Activated gamma-delta T cell treated with Interleukin-2 at 50 U/mL for 16 hours (primary cell): ENCODE data around the gene CCDC63.
"Not testable (repeated sequence)": the region's sequence is repeated elsewhere in the genome, so short reads cannot be mapped to it uniquely, and the experiment has no call there.

Experiments used
- DNase-seq: peaks from one replicate; pipeline ENCODE4 v3.0.0-alpha.2; 2020

Gene CCDC63

GRCh38 chr12:110844551-110845338, 2.0 kb upstream of the CCDC63 start:
- DNase-seq = no peak

DNA sequence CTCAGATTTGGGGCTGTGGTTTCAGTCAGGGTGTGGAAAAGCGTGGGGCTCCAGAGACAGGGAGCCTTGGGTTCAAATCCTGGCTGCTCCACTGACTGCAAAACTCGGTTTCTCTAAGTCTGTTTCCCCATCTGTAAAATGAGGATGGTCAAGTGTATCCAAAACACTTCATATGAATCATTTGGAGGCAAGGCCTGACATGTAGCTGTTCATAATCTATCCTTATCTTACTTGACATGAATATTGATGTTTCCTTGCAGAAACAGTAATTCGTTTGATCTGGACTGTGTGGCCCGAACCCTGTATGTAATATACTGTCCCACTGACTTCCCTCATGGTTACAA, 1.5 kb upstream of the CCDC63 start:
- no peak for DNase-seq

GRCh38 chr12:110848314-110848923, 1.6 kb downstream of the CCDC63 start:
- DNase-seq = no peak

- DNase-seq = no peak
Observed at GRCh38 chr12:110849221-110849620, 2.4 kb downstream of the CCDC63 start.

DNA sequence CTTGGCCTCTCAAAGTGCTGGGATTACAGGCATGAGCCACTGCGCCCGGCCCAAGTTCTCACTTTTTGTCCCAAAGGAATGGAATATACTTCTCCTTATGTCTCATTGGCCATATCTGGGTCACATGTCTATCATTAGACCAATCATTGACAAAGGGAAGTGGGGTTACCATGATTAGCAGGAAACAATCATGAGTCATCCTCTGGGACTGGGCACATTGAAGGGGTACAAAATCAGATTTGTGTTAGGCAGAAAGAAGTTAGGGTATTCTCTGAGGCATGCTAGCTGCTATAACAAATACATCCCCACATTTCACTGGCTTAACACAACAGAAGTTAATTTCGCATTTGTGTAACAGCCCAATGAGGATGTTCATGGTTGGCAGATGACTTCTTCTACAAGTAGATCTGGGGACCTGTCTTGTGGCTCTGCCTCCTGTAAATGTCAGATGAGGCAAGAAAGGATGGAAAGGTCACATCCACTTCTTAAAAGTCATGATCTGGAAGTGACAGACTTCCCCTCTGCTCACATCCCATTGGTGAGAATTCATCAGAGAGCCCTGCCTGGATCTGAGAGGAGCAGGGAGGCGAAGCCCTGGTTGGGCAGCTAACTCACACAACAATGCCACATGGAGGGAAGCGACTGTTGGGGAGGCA, 3.1 kb downstream of the CCDC63 start:
- no peak for DNase-seq

DNA sequence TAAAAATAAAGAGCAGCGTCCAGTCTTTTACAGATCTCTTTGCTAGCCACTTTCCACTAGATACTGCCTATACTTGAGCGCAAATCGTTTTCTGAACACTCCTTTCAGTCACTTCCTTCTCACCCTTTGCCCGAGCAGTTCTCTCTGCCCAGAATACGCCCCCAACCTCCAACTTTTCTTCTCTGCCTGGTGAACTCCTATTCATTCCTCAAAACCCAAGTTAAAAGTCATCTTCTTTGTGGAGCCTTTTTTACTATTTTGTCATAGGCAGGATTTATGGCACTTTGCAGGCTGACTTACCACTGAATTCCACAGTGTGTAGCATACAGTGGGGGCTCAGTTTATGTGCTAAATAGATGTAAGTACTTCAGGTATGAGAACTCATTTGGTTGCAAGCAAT, 4.0 kb downstream of the CCDC63 start:
- no peak for DNase-seq

- no peak for DNase-seq
Observed at GRCh38 chr12:110853836-110854235, 7.0 kb downstream of the CCDC63 start.

DNA sequence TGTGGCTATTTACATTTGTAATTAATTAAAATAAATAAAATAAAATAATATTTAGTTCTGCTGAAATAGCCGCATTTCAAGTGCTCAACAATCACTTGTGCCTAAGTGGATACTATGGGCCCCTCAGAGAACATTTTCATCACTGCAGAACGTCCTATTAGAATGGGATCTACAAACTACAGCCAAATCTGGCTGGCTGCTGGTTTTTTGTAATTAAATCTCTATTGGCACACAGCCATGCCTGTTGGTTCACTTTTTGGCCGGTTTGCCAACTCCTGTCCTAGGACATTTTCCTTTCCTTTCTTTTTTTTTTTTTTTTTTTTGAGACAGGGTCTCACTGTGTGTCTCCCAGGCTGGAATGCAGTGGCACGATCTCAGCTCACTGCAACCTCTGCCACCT, 9.8 kb downstream of the CCDC63 start:
- no peak for DNase-seq

- no peak for DNase-seq
Observed at GRCh38 chr12:110857528-110857927, 10.7 kb downstream of the CCDC63 start.

GRCh38 chr12:110857954-110858353, 11.2 kb downstream of the CCDC63 start:
- not testable (repeated sequence) for DNase-seq

DNA sequence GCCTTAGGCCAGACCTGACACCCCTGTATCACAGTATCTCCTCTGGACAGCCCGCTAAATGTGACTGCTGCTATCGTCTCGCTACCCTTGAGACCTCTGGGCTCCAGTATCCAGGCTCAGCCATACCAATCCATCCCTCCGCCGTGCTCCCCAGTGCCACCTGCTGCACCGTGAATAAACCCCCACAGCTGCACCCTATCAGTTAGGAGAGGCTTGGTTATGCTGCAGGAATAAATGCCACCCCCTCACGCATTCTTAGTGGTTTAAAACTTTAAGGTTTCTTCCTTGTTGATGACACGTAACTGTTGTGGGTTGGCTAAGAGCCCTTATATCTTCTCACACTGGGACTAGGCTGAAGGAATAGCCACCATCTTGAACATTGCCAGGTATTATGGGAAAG, 12.1 kb downstream of the CCDC63 start:
- DNase-seq = no peak

DNA sequence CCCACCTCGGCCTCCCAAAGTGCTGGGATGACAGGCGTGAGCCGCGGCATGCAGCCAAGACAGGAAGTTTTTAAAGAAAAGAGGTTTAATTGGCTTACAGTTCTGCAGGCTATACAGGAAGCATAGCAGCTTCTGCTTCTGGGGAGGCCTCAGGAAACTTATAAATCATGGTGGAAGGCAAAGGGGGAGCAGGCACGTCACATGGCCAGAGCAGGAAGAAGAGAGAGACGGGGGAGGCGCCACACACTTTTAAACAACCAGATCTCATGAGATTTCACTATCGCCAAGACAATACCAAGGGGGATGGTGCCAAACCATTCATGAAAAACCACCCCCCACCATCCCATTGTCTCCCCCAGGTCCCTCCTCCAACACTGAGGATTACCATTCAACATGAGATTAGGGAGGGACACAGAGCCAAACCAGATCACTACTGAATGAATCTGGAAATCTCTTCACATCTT, 14.1 kb downstream of the CCDC63 start:
- no peak for DNase-seq

GRCh38 chr12:110861729-110862128, 14.9 kb downstream of the CCDC63 start:
- no peak for DNase-seq

GRCh38 chr12:110862329-110862728, 15.5 kb downstream of the CCDC63 start:
- DNase-seq = no peak

- DNase-seq = no peak
Observed at GRCh38 chr12:110863161-110863560, 16.4 kb downstream of the CCDC63 start.

DNA sequence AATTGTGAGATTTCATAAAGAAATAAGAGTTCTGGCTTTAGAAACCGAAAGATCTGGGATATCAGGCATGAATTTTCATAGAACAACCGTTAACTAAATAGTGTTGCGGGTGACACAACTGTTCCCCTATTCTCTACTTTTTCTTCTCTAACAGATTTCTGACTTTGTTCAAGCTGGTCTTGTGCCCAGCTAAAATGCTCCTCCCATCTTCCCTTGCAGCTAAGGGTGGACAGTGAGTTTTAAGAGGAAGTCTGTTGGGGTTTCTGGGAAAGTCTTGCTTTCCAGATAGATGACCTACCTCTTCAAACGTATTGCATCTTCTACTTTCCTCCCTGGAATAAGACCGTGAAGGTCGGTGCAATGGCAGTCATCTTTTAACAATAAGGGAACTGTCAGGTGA, 18.7 kb downstream of the CCDC63 start:
- DNase-seq = no peak

DNA sequence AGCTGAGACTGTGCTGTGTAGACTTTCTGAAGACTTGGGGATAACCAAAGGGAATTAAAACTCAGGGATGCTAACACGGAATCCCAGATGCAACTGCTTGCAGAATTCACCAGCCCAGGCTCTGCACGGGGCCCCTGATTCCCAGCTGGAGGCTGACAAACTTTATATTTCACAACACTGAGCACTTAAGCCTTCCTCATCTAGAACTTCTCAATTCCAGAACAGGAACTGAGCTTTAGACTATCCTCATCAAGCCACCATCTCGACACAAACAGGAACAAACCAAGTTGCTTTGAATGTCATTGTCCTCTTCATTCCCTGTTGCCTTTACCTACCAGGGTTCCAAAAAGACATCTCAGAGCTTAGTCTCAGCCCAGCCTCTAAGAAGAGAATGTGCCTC, 22.2 kb downstream of the CCDC63 start:
- DNase-seq = no peak

- DNase-seq = no peak
Observed at GRCh38 chr12:110869803-110870202, 23.0 kb downstream of the CCDC63 start.

DNA sequence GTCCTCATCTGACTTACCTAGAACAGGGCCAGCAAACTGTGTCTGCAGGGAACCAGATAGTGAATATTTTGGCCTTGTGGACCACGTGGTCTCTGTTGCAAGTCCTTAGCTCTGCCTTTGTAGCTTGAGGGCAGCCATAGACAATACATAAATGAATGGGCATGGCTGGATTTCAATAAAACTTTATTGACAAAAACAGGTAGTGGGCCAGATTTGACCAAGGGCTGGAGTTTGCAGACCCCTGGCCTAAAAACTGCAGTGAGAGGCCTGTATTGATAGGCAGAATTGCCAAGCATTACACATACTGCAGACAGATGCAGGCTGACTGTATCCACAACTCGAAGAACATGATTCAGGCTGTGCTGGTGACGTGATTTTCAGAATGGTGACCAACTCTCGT, 25.3 kb downstream of the CCDC63 start:
- DNase-seq = no peak

GRCh38 chr12:110874351-110874750, 27.6 kb downstream of the CCDC63 start:
- DNase-seq = no peak

GRCh38 chr12:110874781-110875180, 28.0 kb downstream of the CCDC63 start:
- no peak for DNase-seq

DNA sequence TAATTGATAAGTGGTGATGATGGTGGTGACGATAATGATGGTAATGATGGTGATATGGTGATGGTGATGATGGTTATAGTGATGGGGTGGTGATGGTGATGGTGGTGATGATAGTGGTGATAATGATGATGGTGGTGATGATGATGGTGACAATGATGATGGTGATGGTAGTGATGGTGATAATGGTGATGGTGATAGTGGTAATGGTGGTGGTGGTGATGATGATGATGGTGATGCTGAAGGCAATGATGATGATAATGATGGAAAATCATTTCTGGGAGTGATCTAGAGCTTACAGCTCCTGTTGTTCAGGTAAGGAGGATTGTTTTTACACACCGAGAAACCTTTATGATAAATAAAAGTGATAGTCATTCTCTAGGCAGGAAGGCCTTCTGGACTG, 33.9 kb downstream of the CCDC63 start:
- DNase-seq = no peak

DNA sequence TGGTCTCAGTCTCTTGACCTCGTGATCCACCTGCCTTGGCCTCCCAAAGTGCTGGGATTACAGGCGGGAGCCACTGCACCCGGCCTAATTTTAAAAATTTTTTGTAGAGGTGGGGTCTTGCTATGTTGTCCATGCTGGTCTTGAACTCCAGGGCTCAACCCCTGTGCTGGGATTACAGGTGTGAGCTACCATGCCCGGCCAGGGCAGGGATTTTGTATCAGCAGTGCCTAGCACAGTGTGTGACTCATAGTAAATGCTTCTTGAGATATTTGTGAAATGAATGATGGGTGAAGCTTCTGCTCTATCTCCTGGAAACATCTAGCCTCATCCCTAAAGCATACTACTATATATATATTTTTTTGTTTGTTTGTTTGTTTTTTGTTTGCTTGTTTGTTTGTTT, 36.5 kb downstream of the CCDC63 start:
- DNase-seq = no peak

- no peak for DNase-seq
Observed at GRCh38 chr12:110885152-110885840, 38.5 kb downstream of the CCDC63 start.
